Astrocyte (in vitro differentiated cells and primary cell): ENCODE measurements around the gene PRKAG2. TPM values are rescaled to one million over a fixed set of nuclear protein-coding genes. Genes with fewer than 3 reads are reported as not detected.
A peak's percentile ranks its signal among the peaks of the same experiment; 100 is the strongest.

ENCODE experiments used
- DNase-seq: peaks from one replicate; pipeline ENCODE4 v3.0.0-alpha.2; 2010; ENCODE audit warnings: low read depth
- FAIRE-seq: peaks from 2 replicates; lab custom pipeline; 2011; peaks lifted over from hg19 to GRCh38; lab: Jason Lieb, UNC
- H2AFZ ChIP-seq: 2 replicates; pipeline ENCODE4 v1.6.0; 2012; ENCODE audit warnings: low read depth, low read length, inconsistent platforms
- H3K27ac ChIP-seq: 2 replicates; pipeline ENCODE4 v1.5.1; 2011; ENCODE audit warnings: low read depth, low read length, inconsistent platforms
- H3K27me3 ChIP-seq: 2 replicates; pipeline ENCODE4 v1.6.0; 2011; ENCODE audit warnings: low read length, inconsistent platforms; ENCODE audit not compliant: insufficient read depth
- H3K36me3 ChIP-seq: 2 replicates; pipeline ENCODE4 v1.5.1; 2011; ENCODE audit warnings: low read length, inconsistent platforms; ENCODE audit not compliant: insufficient read depth
- H3K4me1 ChIP-seq: 2 replicates; pipeline ENCODE4 v1.5.1; 2011; ENCODE audit warnings: low read length, inconsistent platforms; ENCODE audit not compliant: insufficient read depth
- H3K4me2 ChIP-seq: 2 replicates; pipeline ENCODE4 v1.6.0; 2012; ENCODE audit warnings: low read length, inconsistent platforms
- H3K4me3 ChIP-seq: 2 replicates; pipeline ENCODE4 v1.5.1; 2011; ENCODE audit warnings: low read depth, mild to moderate bottlenecking, low read length, inconsistent platforms; ENCODE audit not compliant: insufficient read depth
- H3K79me2 ChIP-seq: 2 replicates; pipeline ENCODE4 v1.6.0; 2012; ENCODE audit warnings: mild to moderate bottlenecking, low read length, inconsistent platforms; ENCODE audit not compliant: insufficient read depth
- H3K9ac ChIP-seq: 2 replicates; pipeline ENCODE4 v1.6.0; 2012; ENCODE audit warnings: mild to moderate bottlenecking, low read length, inconsistent platforms
- H3K9me3 ChIP-seq: 2 replicates; pipeline ENCODE4 v1.5.1; 2012; ENCODE audit warnings: low read depth, mild to moderate bottlenecking, low read length, inconsistent platforms; ENCODE audit not compliant: insufficient read depth
- H4K20me1 ChIP-seq: 2 replicates; pipeline ENCODE4 v1.6.0; 2012; ENCODE audit warnings: low read length, inconsistent platforms; ENCODE audit not compliant: insufficient read depth
- H3K27ac Mint-ChIP-seq: one replicate; pipeline ENCODE4 v1.8.0; 2021; ENCODE audit warnings: mild to moderate bottlenecking, mixed read lengths; ENCODE audit not compliant: unreplicated experiment
- H3K27me3 Mint-ChIP-seq: one replicate; pipeline ENCODE4 v1.8.0; 2021; ENCODE audit warnings: low read depth, mixed read lengths; ENCODE audit not compliant: unreplicated experiment
- H3K36me3 Mint-ChIP-seq: one replicate; pipeline ENCODE4 v1.8.0; 2021; ENCODE audit warnings: low read depth, mixed read lengths; ENCODE audit not compliant: unreplicated experiment
- H3K4me1 Mint-ChIP-seq: one replicate; pipeline ENCODE4 v1.8.0; 2021; ENCODE audit warnings: low read depth, mixed read lengths; ENCODE audit not compliant: unreplicated experiment
- H3K4me3 Mint-ChIP-seq: one replicate; pipeline ENCODE4 v1.8.0; 2021; ENCODE audit warnings: mild to moderate bottlenecking, moderate library complexity, mixed read lengths; ENCODE audit not compliant: unreplicated experiment
- H3K9me3 Mint-ChIP-seq: one replicate; pipeline ENCODE4 v1.8.0; 2021; ENCODE audit warnings: mild to moderate bottlenecking, mixed read lengths; ENCODE audit not compliant: unreplicated experiment
- CTCF ChIP-seq: IDR thresholded peaks from 2 replicates; pipeline ENCODE4 v1.5.1; 2011; ENCODE audit warnings: low read depth, mild to moderate bottlenecking, inconsistent platforms, low read length, moderate library complexity; ENCODE audit not compliant: insufficient read depth
- EZH2 ChIP-seq: IDR thresholded peaks from 2 replicates; pipeline ENCODE4 v1.6.1; 2012; ENCODE audit warnings: mild to moderate bottlenecking, low read length, inconsistent platforms; ENCODE audit not compliant: insufficient read depth
- total RNA-seq: library from RNA; stranded (reverse); gene quantifications from 2 replicates; pipeline ENCODE4 v1.2.1, GENCODE V29; 2021

Gene PRKAG2
- total RNA-seq, 1 donor from 2014 or later: 40.7 TPM

GRCh38 chr7:151900591-151900985 lies 23.7 kb upstream of the PRKAG2 start:
- H3K27me3 Mint-ChIP-seq: peaks cover 54% of the 10 kb centered on the region
- H3K4me3 ChIP-seq: no peak overlapping the region
- no peak overlapping the region for H3K4me2 ChIP-seq
- H4K20me1 ChIP-seq: no peaks in the 10 kb centered on the region
- peaks cover 33% of the 10 kb centered on the region for H3K4me1 Mint-ChIP-seq
- no peaks in the 10 kb centered on the region for H3K79me2 ChIP-seq
- no peak overlapping the region for H3K27ac Mint-ChIP-seq
- H3K27ac ChIP-seq: no peak overlapping the region
- no peak overlapping the region for H2AFZ ChIP-seq
- H3K9me3 Mint-ChIP-seq: peaks cover 5% of the 10 kb centered on the region
- H3K36me3 ChIP-seq: no peaks in the 10 kb centered on the region
- TF ChIP-seq CTCF (no peak), EZH2 (no peak)
- no peak for DNase-seq
- H3K36me3 Mint-ChIP-seq: no peaks in the 10 kb centered on the region
- peaks cover 19% of the 10 kb centered on the region for H3K27me3 ChIP-seq
- FAIRE-seq: no peak
- H3K4me1 ChIP-seq: no peaks in the 10 kb centered on the region
- no peak overlapping the region for H3K4me3 Mint-ChIP-seq
- H3K9ac ChIP-seq: no peak overlapping the region
- H3K9me3 ChIP-seq: no peaks in the 10 kb centered on the region

- H3K9ac ChIP-seq: no peak overlapping the region
- H3K9me3 ChIP-seq: no peaks in the 10 kb centered on the region
- no peak overlapping the region for H3K4me3 ChIP-seq
- H4K20me1 ChIP-seq: no peaks in the 10 kb centered on the region
- no peaks in the 10 kb centered on the region for H3K36me3 ChIP-seq
- H3K4me1 ChIP-seq: no peaks in the 10 kb centered on the region
- H2AFZ ChIP-seq: no peak overlapping the region
- H3K79me2 ChIP-seq: no peaks in the 10 kb centered on the region
- Mint-ChIP-seq H3K36me3 (no peaks in the 10 kb centered on the region), H3K4me1 (peaks cover 35% of the 10 kb centered on the region), H3K27me3 (peaks cover 51% of the 10 kb centered on the region), H3K9me3 (peaks cover 5% of the 10 kb centered on the region), H3K4me3 (no peak overlapping the region), H3K27ac (peak overlapping the region; percentile 9)
- FAIRE-seq (no peak), DNase-seq (no peak)
- H3K4me2 ChIP-seq: no peak overlapping the region
- TF ChIP-seq CTCF: no peak
- TF ChIP-seq EZH2: no peak
- peaks cover 19% of the 10 kb centered on the region for H3K27me3 ChIP-seq
- H3K27ac ChIP-seq: no peak overlapping the region
Measured at GRCh38 chr7:151899513-151900360, 22.8 kb upstream of the PRKAG2 start.
